ENCODE results near the gene KIF5A.
"Not testable (repeated sequence)": the region's sequence is repeated elsewhere in the genome, so short reads cannot be mapped to it uniquely, and the experiment has no call there.

Gene KIF5A

GRCh38 chr12:57549909-57550640 lies at the start of gene KIF5A:
Gene KIF5A, plus strand, starts transcription at chr12:57550044. Its CDS starts 228 bp downstream, at chr12:57550272.
- no peak for DNase-seq

DNA sequence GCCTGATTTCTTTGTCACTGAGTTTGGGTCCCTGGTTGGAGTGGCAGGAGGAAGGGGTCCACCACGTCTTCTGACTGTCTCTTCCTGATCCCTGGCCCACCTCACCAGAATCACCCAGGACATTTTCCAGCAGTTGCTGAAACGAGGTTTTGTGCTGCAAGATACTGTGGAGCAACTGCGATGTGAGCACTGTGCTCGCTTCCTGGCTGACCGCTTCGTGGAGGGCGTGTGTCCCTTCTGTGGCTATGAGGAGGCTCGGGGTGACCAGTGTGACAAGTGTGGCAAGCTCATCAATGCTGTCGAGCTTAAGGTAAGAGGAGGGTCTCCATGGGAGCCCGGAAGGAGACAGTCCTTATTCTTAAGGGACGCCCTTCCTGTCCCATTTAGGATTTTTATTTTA lies 49.6 kb upstream of the KIF5A start:
- no peak for DNase-seq

DNA sequence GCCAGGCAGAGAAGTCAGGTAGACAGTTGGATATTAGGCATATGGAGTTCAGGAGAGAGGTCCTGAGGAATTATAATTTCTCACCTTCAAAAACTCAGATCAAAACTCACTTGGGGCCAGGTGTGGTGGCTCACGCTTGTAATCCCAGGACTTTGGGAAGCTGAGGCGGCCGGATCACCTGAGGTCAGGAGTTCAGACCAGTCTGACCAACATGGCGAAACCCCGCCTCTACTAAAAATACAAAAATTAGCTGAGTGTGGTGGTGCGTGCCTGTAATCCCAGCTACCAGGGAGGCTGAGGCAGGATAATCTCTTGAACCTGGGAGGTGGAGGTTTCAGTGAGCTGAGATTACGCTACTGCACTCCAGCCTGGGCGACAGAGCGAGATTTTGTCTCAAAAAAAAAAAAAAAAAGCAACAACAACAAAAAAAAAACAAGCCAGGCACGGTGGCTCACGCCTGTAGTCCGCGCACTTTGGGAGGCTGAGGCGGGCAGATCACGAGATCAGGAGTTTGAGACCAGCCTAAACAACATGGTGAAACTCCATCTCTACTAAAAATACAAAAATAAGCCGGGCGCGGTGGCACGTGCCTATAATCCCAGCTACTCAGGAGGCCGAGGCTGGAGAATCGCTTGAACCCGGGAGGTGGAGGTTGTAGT lies 47.4 kb upstream of the KIF5A start:
- not testable (repeated sequence) for DNase-seq

- DNase-seq = not testable (repeated sequence)
Measured at GRCh38 chr12:57506541-57506940, 43.3 kb upstream of the KIF5A start.

GRCh38 chr12:57507796-57508195 lies 42.0 kb upstream of the KIF5A start:
- DNase-seq = not testable (repeated sequence)

DNA sequence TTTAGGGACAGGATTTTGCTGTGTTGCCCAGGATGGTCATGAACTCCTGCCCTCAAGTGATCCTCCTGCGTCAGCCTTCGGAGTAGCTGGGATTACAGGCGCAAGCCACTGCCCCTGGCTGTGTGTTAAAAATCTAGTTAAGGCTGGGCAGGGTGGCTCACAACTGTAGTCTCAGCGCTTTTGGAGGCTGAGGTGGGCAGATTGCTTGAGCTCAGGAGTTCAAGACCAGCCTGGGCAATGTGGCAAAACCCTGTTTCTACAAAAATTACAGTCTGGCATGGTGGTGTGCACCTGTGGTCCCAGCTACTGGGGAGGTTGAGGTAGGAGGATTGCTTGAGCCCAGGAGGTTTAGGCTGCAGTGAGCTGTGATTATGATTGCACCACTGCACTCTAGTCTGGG lies 38.7 kb upstream of the KIF5A start:
- DNase-seq = no peak

DNA sequence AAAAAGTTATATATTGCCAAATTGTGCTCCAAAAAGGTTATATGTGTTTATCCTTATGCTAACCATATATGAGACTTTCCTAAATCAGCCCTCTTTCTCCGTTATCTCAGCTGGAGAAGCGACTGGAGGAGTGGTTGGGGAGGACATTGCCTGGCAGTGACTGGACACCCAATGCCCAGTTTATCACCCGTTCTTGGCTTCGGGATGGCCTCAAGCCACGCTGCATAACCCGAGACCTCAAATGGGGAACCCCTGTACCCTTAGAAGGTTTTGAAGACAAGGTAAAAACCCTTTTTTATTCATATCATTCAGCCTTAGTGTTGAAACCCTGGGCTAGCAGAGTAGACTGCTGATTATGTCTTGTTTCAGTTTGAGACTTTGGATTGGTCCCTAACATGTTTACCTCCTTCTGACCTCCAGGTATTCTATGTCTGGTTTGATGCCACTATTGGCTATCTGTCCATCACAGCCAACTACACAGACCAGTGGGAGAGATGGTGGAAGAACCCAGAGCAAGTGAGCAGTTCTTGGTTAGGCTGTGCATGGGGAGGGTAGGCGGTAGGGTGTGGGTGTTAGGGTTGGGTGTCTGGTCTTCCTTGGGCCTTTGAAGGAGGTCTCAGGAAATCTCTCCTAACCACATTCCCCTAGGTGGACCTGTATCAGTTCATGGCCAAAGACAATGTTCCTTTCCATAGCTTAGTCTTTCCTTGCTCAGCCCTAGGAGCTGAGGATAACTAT lies 38.1 kb upstream of the KIF5A start:
- DNase-seq = no peak

- DNase-seq = no peak
Measured at GRCh38 chr12:57512665-57513064, 37.2 kb upstream of the KIF5A start.

DNA sequence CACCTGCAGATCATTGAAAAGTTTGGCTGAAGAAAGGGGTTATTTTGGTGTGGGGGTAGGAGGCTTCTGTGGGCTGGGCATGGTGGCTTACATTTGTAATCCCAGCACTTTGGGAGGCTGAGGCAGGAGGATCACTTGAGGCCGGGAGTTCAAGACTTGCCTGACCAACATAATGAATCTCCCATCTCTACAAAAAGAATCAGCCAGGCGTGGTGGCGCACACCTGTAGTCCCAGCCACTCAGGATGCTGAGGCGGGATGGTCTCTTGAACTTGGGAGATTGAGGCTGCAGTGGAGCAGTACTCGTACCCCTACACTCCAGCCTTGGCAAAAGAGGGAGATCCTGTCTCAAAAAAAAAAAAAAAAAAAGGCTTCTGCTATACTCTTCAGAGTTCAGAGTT lies 36.6 kb upstream of the KIF5A start:
- DNase-seq = no peak

- not testable (repeated sequence) for DNase-seq
Measured at GRCh38 chr12:57513677-57514076, 36.2 kb upstream of the KIF5A start.

DNA sequence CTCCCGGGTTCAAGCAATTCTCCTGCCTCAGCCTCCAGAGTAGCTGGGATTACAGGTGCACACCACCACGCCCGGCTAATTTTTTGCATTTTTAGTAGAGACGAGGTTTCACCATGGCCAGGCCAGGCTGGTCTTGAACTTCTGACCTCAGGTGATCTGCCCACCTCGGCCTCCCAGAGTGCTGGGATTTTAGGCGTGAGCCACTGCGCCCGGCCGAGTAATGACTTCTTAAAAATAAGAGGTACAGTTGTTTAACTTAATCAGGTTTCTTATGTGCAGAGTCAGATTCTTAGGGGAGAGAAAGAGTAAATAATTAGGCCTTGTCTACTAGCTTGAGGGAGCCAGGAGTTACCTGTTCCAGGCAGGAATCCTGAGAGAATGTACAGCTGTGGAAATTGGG lies 35.6 kb upstream of the KIF5A start:
- DNase-seq = not testable (repeated sequence)

GRCh38 chr12:57514720-57515407 lies 35.0 kb upstream of the KIF5A start:
- DNase-seq = no peak

GRCh38 chr12:57515408-57515933 lies 34.4 kb upstream of the KIF5A start:
- DNase-seq = no peak

DNA sequence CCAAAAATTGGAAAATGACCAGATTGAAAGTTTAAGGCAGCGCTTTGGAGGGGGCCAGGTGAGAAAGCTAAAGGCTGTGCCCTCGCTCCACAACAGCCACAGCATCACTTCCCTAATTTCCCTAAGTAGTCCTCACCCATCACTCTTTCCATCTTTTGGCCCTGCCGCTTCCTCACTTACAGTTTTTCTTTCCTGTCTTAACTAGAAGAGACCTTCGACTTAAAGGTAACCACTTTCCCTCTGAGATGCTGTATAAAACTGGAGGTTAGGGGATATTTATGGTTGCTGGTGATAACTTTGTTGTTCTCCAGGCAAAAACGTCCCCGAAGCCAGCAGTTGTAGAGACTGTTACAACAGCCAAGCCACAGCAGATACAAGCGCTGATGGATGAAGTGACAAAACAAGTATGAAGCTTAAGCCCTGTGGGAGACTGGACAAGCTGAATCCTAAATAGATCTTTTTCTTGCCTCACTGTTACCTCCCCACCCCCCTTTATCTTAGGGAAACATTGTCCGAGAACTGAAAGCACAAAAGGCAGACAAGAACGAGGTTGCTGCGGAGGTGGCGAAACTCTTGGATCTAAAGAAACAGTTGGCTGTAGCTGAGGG lies 33.8 kb upstream of the KIF5A start:
- no peak for DNase-seq

GRCh38 chr12:57516617-57517153 lies 33.2 kb upstream of the KIF5A start:
- DNase-seq = no peak

DNA sequence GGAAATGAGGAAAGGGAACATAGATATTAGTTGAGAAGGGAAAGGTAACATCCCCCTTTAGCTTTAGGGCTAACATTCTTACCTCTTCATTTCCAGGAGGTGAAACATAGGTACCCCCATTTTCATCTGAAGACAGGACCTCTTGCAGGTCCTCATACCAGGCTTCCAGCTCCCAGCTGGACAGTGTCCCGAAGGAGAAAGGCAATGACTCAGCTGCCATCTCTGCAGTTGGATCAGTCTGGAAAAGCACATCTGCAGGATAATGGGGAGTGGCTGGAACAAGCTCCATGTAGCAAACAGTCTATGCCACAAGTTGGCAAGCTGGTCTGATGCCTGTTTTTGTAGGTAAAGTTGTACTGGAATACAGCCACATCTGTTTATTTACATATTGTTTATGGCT lies 32.7 kb upstream of the KIF5A start:
- no peak for DNase-seq

DNA sequence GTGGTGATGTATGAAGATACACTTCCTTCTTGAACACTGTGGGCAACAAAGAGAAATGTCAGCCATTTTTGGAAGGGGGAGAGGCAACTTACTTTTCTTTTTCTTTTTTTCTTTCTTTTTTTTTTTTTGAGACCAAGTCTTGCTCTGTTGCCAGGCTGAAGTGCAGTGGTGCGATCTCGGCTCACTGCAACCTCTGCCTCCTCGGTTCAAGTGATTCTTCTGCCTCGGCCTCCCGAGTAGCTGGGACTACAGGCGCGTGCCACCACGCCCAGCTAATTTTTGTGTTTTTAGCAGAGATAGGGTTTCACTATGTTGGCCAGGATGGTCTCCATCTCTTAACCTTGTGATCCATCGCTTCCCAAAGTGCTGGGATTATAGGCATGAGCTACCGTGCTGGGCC lies 32.1 kb upstream of the KIF5A start:
- not testable (repeated sequence) for DNase-seq

- DNase-seq = no peak
Measured at GRCh38 chr12:57518176-57518919, 31.5 kb upstream of the KIF5A start.

DNA sequence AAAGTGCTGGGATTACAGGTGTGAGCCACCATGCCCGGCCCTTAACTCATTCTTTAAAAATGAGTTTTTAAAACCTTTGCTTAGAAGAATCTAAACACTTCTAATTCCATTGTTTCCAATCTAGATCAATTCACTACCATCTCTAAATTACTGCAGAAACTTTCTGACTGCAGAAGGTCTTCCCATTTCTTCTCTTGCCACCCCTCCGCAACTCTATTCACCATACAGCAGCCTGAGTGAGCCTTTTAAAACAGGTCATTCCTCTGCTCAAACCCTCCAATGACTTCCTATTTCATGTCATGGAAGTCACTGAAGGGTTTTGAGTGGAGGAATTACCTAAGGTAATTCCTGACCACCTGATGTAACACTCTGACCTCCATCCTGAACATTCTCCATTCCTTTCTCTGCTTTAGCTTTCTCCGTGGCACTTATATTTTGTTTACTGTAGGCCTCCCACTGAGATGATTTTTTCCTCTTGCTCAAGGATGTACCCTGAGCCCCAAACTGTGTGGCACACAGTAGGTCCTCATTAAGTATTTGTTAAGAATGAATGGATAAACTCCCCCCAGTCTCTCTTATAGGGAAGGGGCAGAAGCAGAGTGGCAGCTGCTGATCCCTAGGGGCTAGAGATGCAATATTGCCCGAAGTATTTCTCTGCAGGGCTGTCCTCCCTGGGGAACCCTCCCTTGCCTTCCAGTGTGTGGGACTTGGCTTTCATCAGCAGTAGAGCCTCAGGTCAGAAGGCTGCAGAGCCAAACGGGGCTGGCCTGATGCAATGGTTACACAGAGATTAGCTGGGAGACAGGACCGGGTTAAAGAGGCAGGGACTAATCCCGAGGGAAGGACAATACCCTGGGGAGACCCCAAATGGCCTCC lies 30.7 kb upstream of the KIF5A start:
- no peak for DNase-seq

GRCh38 chr12:57519796-57520052 lies 30.1 kb upstream of the KIF5A start:
- DNase-seq = peak; percentile 33
